B cell (primary cell): ENCODE measurements around the gene SPINT3. TPM values are rescaled to one million over a fixed set of nuclear protein-coding genes. Genes with fewer than 3 reads are reported as not detected.

Experiments
- ATAC-seq: fragments of 200-7000 bp; cut with Tn5 transposase; one replicate; pipeline ENCODE4 v1.10.0; 2021; ENCODE audit warnings: low read depth, mild to moderate bottlenecking, moderate number of reproducible peaks, moderate library complexity
- CTCF ChIA-PET: fragments of 350-600 bp; sonication (Branson Sonifier 250); formaldehyde crosslinking; loops from one replicate; lab custom pipeline; 2021; ENCODE audit warnings: antibody characterized with exemption, inconsistent platforms; lab: Charles Lee
- POLR2A ChIA-PET: fragments of 350-600 bp; sonication (Branson Sonifier 250); formaldehyde crosslinking; loops from one replicate; lab custom pipeline; 2021; ENCODE audit warnings: antibody characterized with exemption; lab: Charles Lee
- DNase-seq: peaks from one replicate; pipeline ENCODE4 v3.0.0; 2013
- H2AFZ ChIP-seq: 2 replicates; pipeline ENCODE4 v1.6.1; 2012; ENCODE audit warnings: mild to moderate bottlenecking, low read depth, low read length; ENCODE audit not compliant: insufficient read depth, poor library complexity, severe bottlenecking
- H3K27ac ChIP-seq, 2 donors: 1 replicate in 1 of 2; 2 replicates in 1 of 2; pipeline ENCODE4 v1.5.1; 2012 to 2013; ENCODE audit warnings: low read length in 2 of 2, mild to moderate bottlenecking in 2 of 2, moderate library complexity in 1 of 2
- H3K27me3 ChIP-seq, 4 experiments: fragments of 200-600 bp in 1 of 4; sonication (generic) in 1 of 4; replicated peaks in 1 of 4; 1 replicate in 2 of 4; 2 replicates in 2 of 4; pipeline versions ENCODE4 v1.6.1 to v1.7.0; 2013 to 2016; ENCODE audit warnings: low read length in 3 of 4, mild to moderate bottlenecking in 2 of 4, mixed read lengths in 1 of 4, moderate library complexity in 1 of 4; ENCODE audit not compliant: insufficient read depth in 4 of 4, control insufficient read depth in 3 of 4; ENCODE audit errors: control extremely low read depth in 1 of 4
- H3K36me3 ChIP-seq, 2 experiments: replicated peaks in 1 of 2; 1 replicate in 1 of 2; 2 replicates in 1 of 2; pipeline versions ENCODE4 v1.6.1 to v1.7.1; 2013; ENCODE audit warnings: low read length in 1 of 2; ENCODE audit not compliant: insufficient read depth in 2 of 2, control insufficient read depth in 1 of 2; ENCODE audit errors: control extremely low read depth in 1 of 2, extremely low read depth in 1 of 2
- H3K4me1 ChIP-seq, 2 donors: fragments of 200-600 bp in 1 of 2; sonication (generic) in 1 of 2; 1 replicate in 1 of 2; 2 replicates in 1 of 2; pipeline versions ENCODE4 v1.5.1 to v1.6.1; 2013 to 2017; ENCODE audit warnings: low read length in 2 of 2; ENCODE audit not compliant: control insufficient read depth in 2 of 2, insufficient read depth in 2 of 2
- H3K4me2 ChIP-seq: replicated peaks from 2 replicates; pipeline ENCODE3; 2012; ENCODE audit warnings: mild to moderate bottlenecking, low read depth, low read length; ENCODE audit not compliant: poor library complexity, severe bottlenecking
- H3K4me3 ChIP-seq, 5 experiments: fragments of 200-600 bp in 1 of 5; sonication (generic) in 1 of 5; 1 replicate in 3 of 5; 2 replicates in 2 of 5; pipeline versions ENCODE4 v1.5.1 to v1.7.0; 2011 to 2016; ENCODE audit warnings: low read length in 4 of 5, mild to moderate bottlenecking in 4 of 5, low read depth in 2 of 5, control low read depth in 1 of 5, moderate library complexity in 1 of 5; ENCODE audit not compliant: insufficient read depth in 1 of 5; ENCODE audit errors: control extremely low read depth in 1 of 5, extremely low read depth in 1 of 5
- H3K79me2 ChIP-seq: fragments of 200-600 bp; sonication (generic); one replicate; pipeline ENCODE4 v1.6.0; 2016; ENCODE audit warnings: low read length; ENCODE audit not compliant: control insufficient read depth, insufficient read depth
- H3K9ac ChIP-seq: fragments of 200-600 bp; sonication (generic); 2 replicates; pipeline ENCODE4 v1.6.1; 2017; ENCODE audit warnings: mild to moderate bottlenecking, low read length, moderate library complexity
- H3K9me3 ChIP-seq, 3 donors: one replicate each; pipeline versions ENCODE4 v1.6.1 to v1.7.1; 2013; ENCODE audit warnings: low read length in 2 of 3; ENCODE audit not compliant: control insufficient read depth in 2 of 3, insufficient read depth in 1 of 3; ENCODE audit errors: control extremely low read depth in 1 of 3
- H4K20me1 ChIP-seq: 2 replicates; pipeline ENCODE4 v1.6.0; 2012; ENCODE audit warnings: mild to moderate bottlenecking, low read length; ENCODE audit not compliant: insufficient read depth, control insufficient read depth, poor library complexity, severe bottlenecking
- H3K27ac Mint-ChIP-seq: one replicate; pipeline ENCODE4 v1.8.0; 2021; ENCODE audit warnings: mixed read lengths
- H3K27me3 Mint-ChIP-seq: one replicate; pipeline ENCODE4 v1.8.0; 2021; ENCODE audit warnings: mixed read lengths
- H3K4me1 Mint-ChIP-seq: one replicate; pipeline ENCODE4 v1.8.0; 2021; ENCODE audit warnings: mixed read lengths
- H3K4me3 Mint-ChIP-seq: one replicate; pipeline ENCODE4 v1.8.0; 2021; ENCODE audit warnings: mixed read lengths
- H3K9me3 Mint-ChIP-seq: one replicate; pipeline ENCODE4 v1.8.0; 2022; ENCODE audit warnings: mixed read lengths; ENCODE audit not compliant: insufficient read depth
- EZH2 ChIP-seq: IDR thresholded peaks from 2 replicates; pipeline ENCODE4 v1.6.1; 2012; ENCODE audit warnings: borderline replicate concordance, low read depth, mild to moderate bottlenecking, moderate library complexity, low read length; ENCODE audit not compliant: insufficient read depth, poor library complexity, severe bottlenecking
- WGBS: methylation state at CpG from one replicate; pipeline ENCODE4 v1.1.5; 2013; ENCODE audit warnings: missing lambda C conversion rate; ENCODE audit not compliant: insufficient coverage; 5-methylcytosine and 5-hydroxymethylcytosine counted together
- intact Hi-C: fragments of 100-400 bp; cut with micrococcal nuclease; formaldehyde crosslinking; loops from one replicate; pipeline ENCODE4 v1.10.0; 2022
- polyA plus RNA-seq: library from polyadenylated mRNA; depleted of rRNA; stranded (reverse); fragments of >200 nt; gene quantifications from 2 replicates; pipeline ENCODE4 v1.2.3, GENCODE V29; 2012
- total RNA-seq, 2 donors: library from RNA; stranded (reverse); fragments of 120-200 nt in 1 of 2; gene quantifications; 1 replicate in 1 of 2; 2 replicates in 1 of 2; pipeline versions ENCODE4 v1.2.3 to v1.2.4, GENCODE V29; 2013 to 2022
- TF ChIP-seq, protein P1 (sequence below): fragments of 200-600 bp; IDR thresholded peaks from one replicate; pipeline ENCODE4 v1.8.0; 2022; ENCODE audit warnings: antibody characterized with exemption, mild to moderate bottlenecking

The SPINT3 gene
- total and polyA plus RNA-seq, 2 donors (not counting 1 experiment from before 2014, with no cell fraction given): not detected

DNA sequence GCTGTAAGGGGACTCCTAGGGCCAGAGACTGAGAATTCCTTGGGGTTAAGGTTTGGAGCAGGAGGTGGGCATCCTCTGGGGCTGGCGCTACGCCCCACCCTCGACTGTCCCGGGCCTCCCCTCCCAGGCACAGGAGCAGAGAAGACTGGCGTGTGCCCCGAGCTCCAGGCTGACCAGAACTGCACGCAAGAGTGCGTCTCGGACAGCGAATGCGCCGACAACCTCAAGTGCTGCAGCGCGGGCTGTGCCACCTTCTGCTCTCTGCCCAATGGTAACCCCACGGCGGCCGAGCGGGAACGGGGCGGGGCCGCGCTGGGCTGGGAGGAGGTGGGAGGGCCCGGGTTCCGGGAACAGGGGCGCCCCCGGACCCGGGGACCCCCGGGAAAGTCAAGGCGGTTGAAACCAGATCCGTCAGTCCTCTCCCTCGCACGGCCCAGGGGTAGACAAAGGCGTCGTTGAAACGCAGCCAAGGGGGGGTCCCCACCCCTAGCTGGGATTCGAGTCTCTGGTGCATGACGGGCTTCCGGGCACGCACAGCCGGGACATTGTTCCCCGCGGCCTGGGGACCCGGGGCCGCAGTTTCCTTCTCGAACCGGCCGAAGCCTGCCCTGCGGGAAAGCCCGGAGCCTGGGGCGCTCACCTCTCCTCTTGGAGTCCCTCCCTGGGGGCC lies 45.0 kb downstream of the SPINT3 start:
- peak; percentile 29 for DNase-seq
- H2AFZ ChIP-seq: peak overlapping the region; percentile 32
- peaks cover 54% of the 10 kb centered on the region for H3K27me3 Mint-ChIP-seq
- H3K9me3 Mint-ChIP-seq: no peaks in the 10 kb centered on the region
- peak overlapping the region in 4 of 5 experiments; percentile 19 to 52 (median 38) for H3K4me3 ChIP-seq
- peak overlapping the region; percentile 88 for H3K4me2 ChIP-seq
- H3K79me2 ChIP-seq: no peaks in the 10 kb centered on the region
- H3K27ac Mint-ChIP-seq: no peak overlapping the region
- peaks cover 17% of the 10 kb centered on the region for H3K4me1 Mint-ChIP-seq
- POLR2A ChIA-PET: no interaction called here
- CTCF ChIA-PET: interaction anchor here (0.7 to 1.4 kb wide), 4 partner anchors 15 to 300 kb away, joined by 3 to 5 read pairs (median 4); partner anchors contain the start of gene SYS1
- H3K27me3 ChIP-seq: peaks cover 0 to 43% (median 27%) of the 10 kb centered on the region in 4 experiments
- H3K9ac ChIP-seq: peak overlapping the region; percentile 56
- intact Hi-C loops: no loop called here
- H3K27ac ChIP-seq: no peak overlapping the region
- peak; percentile 43 for ATAC-seq
- peak overlapping the region; percentile 77 for H3K4me3 Mint-ChIP-seq
- H3K9me3 ChIP-seq: peaks cover 0 to 15% (median 0%) of the 10 kb centered on the region in 3 donors
- H4K20me1 ChIP-seq: no peaks in the 10 kb centered on the region
- H3K36me3 ChIP-seq: no peaks in the 10 kb centered on the region
- H3K4me1 ChIP-seq: peaks cover 21 to 23% of the 10 kb centered on the region in 2 donors
- TF ChIP-seq EZH2: no peak
- TF ChIP-seq, protein P1, sequence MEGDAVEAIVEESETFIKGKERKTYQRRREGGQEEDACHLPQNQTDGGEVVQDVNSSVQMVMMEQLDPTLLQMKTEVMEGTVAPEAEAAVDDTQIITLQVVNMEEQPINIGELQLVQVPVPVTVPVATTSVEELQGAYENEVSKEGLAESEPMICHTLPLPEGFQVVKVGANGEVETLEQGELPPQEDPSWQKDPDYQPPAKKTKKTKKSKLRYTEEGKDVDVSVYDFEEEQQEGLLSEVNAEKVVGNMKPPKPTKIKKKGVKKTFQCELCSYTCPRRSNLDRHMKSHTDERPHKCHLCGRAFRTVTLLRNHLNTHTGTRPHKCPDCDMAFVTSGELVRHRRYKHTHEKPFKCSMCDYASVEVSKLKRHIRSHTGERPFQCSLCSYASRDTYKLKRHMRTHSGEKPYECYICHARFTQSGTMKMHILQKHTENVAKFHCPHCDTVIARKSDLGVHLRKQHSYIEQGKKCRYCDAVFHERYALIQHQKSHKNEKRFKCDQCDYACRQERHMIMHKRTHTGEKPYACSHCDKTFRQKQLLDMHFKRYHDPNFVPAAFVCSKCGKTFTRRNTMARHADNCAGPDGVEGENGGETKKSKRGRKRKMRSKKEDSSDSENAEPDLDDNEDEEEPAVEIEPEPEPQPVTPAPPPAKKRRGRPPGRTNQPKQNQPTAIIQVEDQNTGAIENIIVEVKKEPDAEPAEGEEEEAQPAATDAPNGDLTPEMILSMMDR: no peak
- WGBS: under 1% methylated on average over 50 of the region's 50 CpGs
